ENCODE data around the gene GPR84. TPM values are rescaled to one million over a fixed set of nuclear protein-coding genes. Genes with fewer than 3 reads are reported as not detected.
A peak's percentile ranks its signal among the peaks of the same experiment; 100 is the strongest.

Gene GPR84
- total and polyA plus RNA-seq, 2 of the 13 experiments (the other 11 are each of a cell fraction or from before 2014, with no cell fraction given): not detected

GRCh38 chr12:54379398-54380201 lies 15.3 kb upstream of the GPR84 start (continued):
- no peak for TF ChIP-seq KIAA2018 (CRISPR knock-in tag; IDR thresholded peaks at IDR 0.05; ENCODE audit: borderline replicate concordance)
- TF ChIP-seq ZBTB44 (CRISPR knock-in tag; IDR thresholded peaks at IDR 0.05): no peak
- TF ChIP-seq HOXA3 (CRISPR knock-in tag; IDR thresholded peaks at IDR 0.05): peak; percentile 50; the same call in 1 of the 2 replicates
- no peak for TF ChIP-seq ZNF337 (CRISPR knock-in tag; IDR thresholded peaks at IDR 0.05; ENCODE audit: borderline replicate concordance, low read depth)
- peak; percentile 60; the same call in 1 of the 2 replicates for TF ChIP-seq ZMYM3 (CRISPR knock-in tag; IDR thresholded peaks at IDR 0.05)
- no peak for TF ChIP-seq DDIT3 (CRISPR knock-in tag; IDR thresholded peaks at IDR 0.05)
- peak; percentile 42; the same call in 1 of the 2 replicates for TF ChIP-seq ZNF124 (CRISPR knock-in tag; IDR thresholded peaks at IDR 0.05)
- no peak for TF ChIP-seq TRIM24 (CRISPR knock-in tag; IDR thresholded peaks at IDR 0.05)
- TF ChIP-seq DMAP1 (CRISPR knock-in tag; IDR thresholded peaks at IDR 0.05): no peak
- no peak for TF ChIP-seq HMGA1 (CRISPR knock-in tag; conservative IDR thresholded peaks at IDR 0.05)
- TF ChIP-seq ZNF775 (CRISPR knock-in tag; IDR thresholded peaks at IDR 0.05; ENCODE audit: borderline replicate concordance): no peak
- no peak for TF ChIP-seq PAX8 (CRISPR knock-in tag; IDR thresholded peaks at IDR 0.05; ENCODE audit: borderline replicate concordance)
- no peak for TF ChIP-seq ZBTB37 (CRISPR knock-in tag; IDR thresholded peaks at IDR 0.05)
- TF ChIP-seq TRIM22 (IDR thresholded peaks at IDR 0.05): no peak
- no peak for TF ChIP-seq THAP7 (CRISPR knock-in tag; IDR thresholded peaks at IDR 0.05)
